Common myeloid progenitor, CD34-positive (primary cell): Measurements from ENCODE around the gene DOCK6.
"Not testable (repeated sequence)": the region's sequence is repeated elsewhere in the genome, so short reads cannot be mapped to it uniquely, and the experiment has no call there.

Experiments used
- CTCF ChIA-PET: fragments of 350-600 bp; sonication (Branson Sonifier 250); formaldehyde crosslinking; loops from one replicate; lab custom pipeline; 2021; ENCODE audit warnings: antibody characterized with exemption; lab: Charles Lee
- POLR2A ChIA-PET: fragments of 350-600 bp; sonication (Branson Sonifier 250); formaldehyde crosslinking; loops from one replicate; lab custom pipeline; 2021; ENCODE audit warnings: antibody characterized with exemption; lab: Charles Lee
- DNase-seq, 3 donors: peaks; one replicate each; pipeline versions ENCODE4 v3.0.0 to v3.0.0-alpha.2; 2013
- H3K27ac ChIP-seq, 2 experiments: 1 replicate in 1 of 2; 2 replicates in 1 of 2; pipeline ENCODE4 v1.7.0; 2013; ENCODE audit warnings: inconsistent platforms in 2 of 2, low read length in 2 of 2, mild to moderate bottlenecking in 2 of 2, low read depth in 1 of 2, moderate library complexity in 1 of 2; ENCODE audit not compliant: severe bottlenecking in 2 of 2, insufficient read depth in 1 of 2, poor library complexity in 1 of 2
- H3K27me3 ChIP-seq, 5 experiments: replicated peaks in 2 of 5; 1 replicate in 3 of 5; 2 replicates in 2 of 5; pipeline versions ENCODE4 v1.6.1 to v1.7.0; 2013; ENCODE audit warnings: low read length in 4 of 5, mild to moderate bottlenecking in 2 of 5, moderate library complexity in 2 of 5, inconsistent platforms in 1 of 5; ENCODE audit not compliant: insufficient read depth in 5 of 5, control insufficient read depth in 4 of 5
- H3K36me3 ChIP-seq, 4 experiments: 1 replicate in 2 of 4; 2 replicates in 2 of 4; pipeline versions ENCODE4 v1.6.1 to v1.7.0; 2013; ENCODE audit warnings: low read length in 3 of 4, control low read depth in 1 of 4, mild to moderate bottlenecking in 1 of 4; ENCODE audit not compliant: control insufficient read depth in 4 of 4, insufficient read depth in 4 of 4
- H3K4me1 ChIP-seq, 4 experiments: 1 replicate in 3 of 4; 2 replicates in 1 of 4; pipeline versions ENCODE4 v1.6.1 to v1.7.1; 2013; ENCODE audit warnings: low read length in 3 of 4, mild to moderate bottlenecking in 3 of 4, control low read depth in 1 of 4, inconsistent platforms in 1 of 4, moderate library complexity in 1 of 4; ENCODE audit not compliant: control insufficient read depth in 4 of 4, insufficient read depth in 4 of 4; ENCODE audit errors: control extremely low read depth in 1 of 4
- H3K4me3 ChIP-seq, 7 experiments: 1 replicate in 4 of 7; 2 replicates in 3 of 7; pipeline versions ENCODE4 v1.5.1 to v1.7.0; 2013; ENCODE audit warnings: mild to moderate bottlenecking in 7 of 7, low read length in 6 of 7, moderate library complexity in 6 of 7, inconsistent platforms in 2 of 7, low read depth in 2 of 7, control low read depth in 1 of 7; ENCODE audit not compliant: insufficient read depth in 4 of 7, control insufficient read depth in 1 of 7; ENCODE audit errors: extremely low read depth in 1 of 7
- H3K9me3 ChIP-seq, 5 experiments: 1 replicate in 4 of 5; 2 replicates in 1 of 5; pipeline versions ENCODE4 v1.6.1 to v1.7.1; 2013; ENCODE audit warnings: low read length in 4 of 5, mild to moderate bottlenecking in 2 of 5, inconsistent platforms in 1 of 5, low read depth in 1 of 5, moderate library complexity in 1 of 5; ENCODE audit not compliant: control insufficient read depth in 4 of 5, insufficient read depth in 2 of 5; ENCODE audit errors: control extremely low read depth in 1 of 5
- WGBS: methylation state at CpG from one replicate; pipeline ENCODE4 v1.1.5; 2013; ENCODE audit not compliant: insufficient coverage; 5-methylcytosine and 5-hydroxymethylcytosine counted together

DOCK6 gene

DNA sequence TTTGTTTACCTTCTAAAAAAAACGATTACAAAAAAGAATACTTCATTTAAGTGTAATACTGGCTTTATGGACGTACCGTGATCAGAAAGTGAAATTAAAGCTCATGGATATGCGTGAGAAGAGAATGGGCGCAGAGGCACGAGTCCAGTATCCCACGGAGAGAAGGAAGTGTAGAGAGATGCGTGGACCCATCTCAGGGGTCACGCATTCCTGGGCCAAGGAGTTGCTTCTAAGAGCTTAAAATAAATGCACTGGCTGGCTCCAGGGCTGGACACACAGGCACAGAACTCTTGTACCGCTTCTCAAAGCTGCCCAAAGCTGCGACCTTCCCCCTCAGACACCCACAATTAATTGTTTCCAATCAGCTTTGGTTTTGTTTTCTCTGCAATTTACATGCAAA is 98.0 kb downstream of the DOCK6 start:
- 98% methylated on average over 10 of the region's 11 CpGs for WGBS
- Histone ChIP-seq H3K4me3 (no peak overlapping the region), H3K9me3 (peaks cover 0 to 1% (median 0%) of the 10 kb centered on the region in 5 experiments), H3K4me1 (no peaks in the 10 kb centered on the region), H3K36me3 (peaks cover 0 to 21% (median 3%) of the 10 kb centered on the region in 4 experiments), H3K27ac (no peak overlapping the region), H3K27me3 (no peaks in the 10 kb centered on the region)
- ChIA-PET CTCF (interaction anchor here (1.0 to 2.0 kb wide), 4 partner anchors 8 to 129 kb away, joined by 3 to 8 read pairs (median 4); partner anchors contain the start of gene SPC24), POLR2A (interaction anchor here (0.6 kb wide), 1 partner anchor 25 kb away, joined by 4 read pairs; no protein-coding TSS in a partner anchor)
- DNase-seq: no peak

DNA sequence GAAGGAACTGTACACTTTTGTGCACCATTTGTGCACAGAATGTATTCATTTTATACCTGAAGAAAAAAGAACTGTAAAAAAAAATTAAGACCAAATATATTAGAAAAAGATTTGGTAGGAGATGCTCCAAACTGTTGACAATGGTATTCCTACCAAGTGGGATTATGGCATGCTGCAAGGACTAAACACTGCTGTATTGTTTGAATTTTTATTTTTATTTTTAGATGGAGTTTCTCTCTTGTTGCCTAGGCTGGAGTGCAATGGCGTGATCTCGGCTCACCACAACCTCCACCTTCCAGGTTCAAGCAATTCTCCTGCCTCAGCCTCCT is 101.9 kb downstream of the DOCK6 start:
- POLR2A ChIA-PET, DNase-seq, H3K36me3 ChIP-seq, H3K9me3 ChIP-seq, H3K4me1 ChIP-seq, H3K4me3 ChIP-seq, H3K27me3 ChIP-seq, H3K27ac ChIP-seq: not testable (repeated sequence)
- CTCF ChIA-PET: interaction anchor here (0.6 to 1.3 kb wide), 2 partner anchors 22 to 30 kb away, joined by 3 read pairs; no protein-coding TSS in a partner anchor
- no CpG with 5 or more reads among the region's 2 CpGs for WGBS

DNA sequence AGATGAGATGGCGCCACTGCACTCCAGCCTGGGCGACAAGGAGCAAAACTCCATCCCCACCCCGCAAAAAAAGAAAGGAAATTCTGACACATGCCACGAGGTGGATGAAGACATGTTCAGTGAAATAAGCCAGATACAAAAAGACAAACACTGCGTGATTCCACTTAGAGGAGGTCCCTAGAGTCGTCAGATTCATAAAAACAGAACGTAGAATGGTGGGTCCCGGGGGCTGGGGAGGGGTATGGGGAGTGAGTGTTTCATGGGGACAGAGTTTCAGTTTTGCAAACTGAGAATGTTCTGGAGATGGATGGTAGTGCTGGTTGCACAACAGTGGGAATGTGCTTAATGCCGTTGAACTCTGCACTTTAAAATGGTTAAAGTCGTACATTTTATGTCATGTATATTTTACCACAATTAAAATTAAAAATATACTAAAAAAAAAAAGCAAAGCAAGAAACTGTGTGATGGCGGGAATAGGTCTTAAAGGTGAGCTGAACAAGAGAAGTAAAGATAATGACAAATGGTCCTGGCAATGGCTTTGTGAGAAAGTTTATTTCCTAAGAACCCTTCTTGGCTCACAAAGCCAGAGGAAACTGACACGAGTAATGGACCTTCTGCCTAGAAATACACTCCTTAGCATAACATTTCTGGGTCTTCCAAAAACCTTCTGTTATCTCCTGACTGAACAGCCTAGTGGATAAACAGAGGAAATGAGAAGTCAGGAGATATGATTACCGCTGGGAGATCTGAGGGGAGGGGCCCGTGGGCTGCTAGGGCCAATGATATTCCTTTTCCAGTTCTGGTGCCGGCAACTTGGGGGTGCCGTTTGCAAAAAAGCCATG is 102.5 kb downstream of the DOCK6 start:
- POLR2A ChIA-PET: no interaction called here
- 86% methylated on average over 10 of the region's 16 CpGs for WGBS
- peaks cover 0 to 1% (median 0%) of the 10 kb centered on the region in 5 experiments for H3K9me3 ChIP-seq
- H3K4me1 ChIP-seq: peaks cover 0 to 12% (median 10%) of the 10 kb centered on the region in 4 experiments
- peaks cover 0 to 3% (median 0%) of the 10 kb centered on the region in 4 experiments for H3K36me3 ChIP-seq
- CTCF ChIA-PET: interaction anchor here (0.6 to 1.3 kb wide), 2 partner anchors 22 to 31 kb away, joined by 3 read pairs; no protein-coding TSS in a partner anchor
- H3K27ac ChIP-seq: no peak overlapping the region
- no peak overlapping the region for H3K4me3 ChIP-seq
- no peak for DNase-seq
- H3K27me3 ChIP-seq: no peaks in the 10 kb centered on the region

DNA sequence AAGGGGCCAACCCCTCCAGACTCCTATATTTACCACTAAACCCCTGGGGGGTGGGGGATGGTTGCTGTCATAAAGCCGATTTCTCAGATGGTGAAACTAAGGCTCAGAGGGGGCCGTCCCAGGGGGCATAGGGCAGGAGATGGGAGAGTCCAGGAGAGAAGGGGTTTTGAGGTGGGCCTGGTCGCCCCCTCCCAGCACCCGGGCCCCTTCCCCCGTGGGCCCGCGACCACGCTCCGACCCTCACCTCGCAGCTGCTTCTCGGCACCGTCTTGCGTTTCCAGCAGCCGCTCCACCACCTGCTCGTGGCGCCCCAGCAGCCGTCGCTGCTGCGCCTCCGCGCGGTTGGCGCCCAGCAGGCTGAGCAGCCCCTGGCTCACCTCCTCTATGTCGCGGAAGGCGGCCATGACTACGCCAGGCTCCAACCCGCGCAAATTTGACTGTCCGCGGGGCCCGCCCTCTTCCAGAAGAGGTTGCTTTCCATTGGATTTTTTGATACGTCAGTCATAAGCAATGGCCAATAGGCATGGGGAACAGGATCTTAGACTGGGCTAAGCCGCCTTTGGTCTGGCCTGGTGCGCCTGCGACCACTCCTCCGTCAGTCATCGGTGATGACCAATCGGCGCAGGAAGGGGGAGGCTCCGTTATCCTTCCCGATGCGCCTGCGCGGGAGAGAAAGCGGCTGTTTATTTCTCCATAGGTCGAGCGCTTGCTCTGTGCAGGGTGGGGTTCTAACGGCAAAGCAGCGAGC is 106.8 kb downstream of the DOCK6 start, which contains the start of gene SPC24:
Gene SPC24 (minus strand): TSS at position 410 of the 748 bp plus-strand sequence. CDS start 6 bp downstream, at position 404.
- H3K36me3 ChIP-seq: peaks cover 0 to 12% (median 0%) of the 10 kb centered on the region in 4 experiments
- CTCF ChIA-PET: interaction anchor here (0.8 to 1.6 kb wide), 5 partner anchors 9 to 67 kb away, joined by 3 read pairs; no protein-coding TSS in a partner anchor
- no peaks in the 10 kb centered on the region for H3K27me3 ChIP-seq
- H3K9me3 ChIP-seq: peaks cover 0 to 1% (median 0%) of the 10 kb centered on the region in 5 experiments
- peaks cover 0 to 20% (median 15%) of the 10 kb centered on the region in 4 experiments for H3K4me1 ChIP-seq
- peak; percentile 97 to 98 (median 98) for DNase-seq
- H3K4me3 ChIP-seq: peak within 1 kb of the TSS; percentile 62 to 96 (median 89)
- peak within 1 kb of the TSS in 1 of 2 experiments; percentile 70 for H3K27ac ChIP-seq
- WGBS: 0% methylated on average over 49 of the region's 50 CpGs
- POLR2A ChIA-PET: no interaction called here

DNA sequence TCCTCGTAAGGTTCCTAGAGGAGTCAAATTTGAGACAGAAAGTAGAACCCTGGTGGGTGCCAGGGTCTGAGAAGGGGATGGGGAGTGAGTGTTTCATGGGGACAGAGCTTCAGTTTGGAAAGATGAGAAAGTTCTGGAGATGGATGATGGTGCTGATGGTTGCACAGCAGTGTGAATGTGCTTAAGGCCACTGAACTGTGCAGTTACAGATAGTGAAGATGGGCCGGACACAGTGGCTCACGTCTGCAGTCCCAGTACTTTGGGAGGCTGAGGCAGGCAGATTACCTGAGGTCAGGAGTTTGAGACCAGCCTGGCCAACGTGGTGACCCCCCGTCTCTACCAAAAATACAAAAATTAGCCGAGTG is 107.7 kb downstream of the DOCK6 start:
- H3K27me3 ChIP-seq: no peaks in the 10 kb centered on the region
- H3K36me3 ChIP-seq: peaks cover 0 to 12% (median 0%) of the 10 kb centered on the region in 4 experiments
- no peak for DNase-seq
- ChIA-PET POLR2A (no interaction called here), CTCF (interaction anchor here (0.8 to 1.6 kb wide), 3 partner anchors 10 to 25 kb away, joined by 3 read pairs; no protein-coding TSS in a partner anchor)
- H3K27ac ChIP-seq: peak overlapping the region in 1 of 2 experiments; percentile 70
- 64% methylated on average over 6 of the region's 6 CpGs for WGBS
- no peaks in the 10 kb centered on the region for H3K9me3 ChIP-seq
- peak overlapping the region in 5 of 7 experiments; percentile 9 to 96 (median 89) for H3K4me3 ChIP-seq
- H3K4me1 ChIP-seq: peaks cover 0 to 20% (median 15%) of the 10 kb centered on the region in 4 experiments

DNA sequence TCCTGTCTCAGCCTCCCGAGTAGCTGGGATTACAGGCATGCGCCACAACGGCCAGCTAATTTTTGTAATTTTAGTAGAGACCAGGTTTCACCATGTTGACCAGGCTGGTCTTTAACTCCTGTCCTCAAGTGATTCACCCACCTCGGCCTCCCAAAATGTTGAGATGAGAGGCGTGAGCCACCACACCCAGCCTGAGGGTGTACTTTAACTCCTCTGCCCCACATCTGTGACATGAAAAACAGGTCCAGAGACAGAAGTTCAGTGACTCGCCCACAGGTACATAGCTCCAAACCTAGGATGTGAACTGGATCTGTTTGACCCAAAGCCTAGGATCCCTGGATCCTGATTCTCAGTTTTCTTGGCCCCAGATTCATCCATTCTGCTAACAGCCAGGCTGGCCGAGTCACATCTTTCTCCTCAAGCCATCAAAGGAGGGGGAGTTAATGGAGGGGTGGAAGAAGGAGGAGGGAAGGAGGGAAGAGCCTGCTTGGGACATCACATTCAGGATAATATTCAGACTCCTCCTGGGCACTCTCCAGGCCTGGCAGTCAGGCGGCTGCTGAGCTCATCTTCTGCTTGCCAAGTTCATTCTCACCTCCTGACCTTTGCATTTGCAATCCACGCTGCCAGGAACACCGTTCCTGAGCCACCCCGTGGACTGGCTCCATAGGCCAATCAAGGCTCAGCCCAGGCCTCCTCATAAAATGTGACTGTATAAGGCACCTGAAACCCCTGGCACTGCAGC is 109.8 kb downstream of the DOCK6 start:
- DNase-seq: no peak
- H3K4me1 ChIP-seq: peaks cover 0 to 20% (median 15%) of the 10 kb centered on the region in 4 experiments
- H3K27me3 ChIP-seq: no peaks in the 10 kb centered on the region
- no peaks in the 10 kb centered on the region for H3K9me3 ChIP-seq
- ChIA-PET CTCF (interaction anchor here (1.2 to 1.9 kb wide), 3 partner anchors 9 to 52 kb away, joined by 3 to 6 read pairs (median 3); no protein-coding TSS in a partner anchor), POLR2A (no interaction called here)
- H3K27ac ChIP-seq: no peak overlapping the region
- H3K4me3 ChIP-seq: no peak overlapping the region
- 96% methylated on average over 10 of the region's 11 CpGs for WGBS
- peaks cover 0 to 25% (median 5%) of the 10 kb centered on the region in 4 experiments for H3K36me3 ChIP-seq
